ENCODE results near the gene ZNF385B. TPM values are rescaled to one million over a fixed set of nuclear protein-coding genes. Genes with fewer than 3 reads are reported as not detected.
A peak's percentile ranks its signal among the peaks of the same experiment; 100 is the strongest.

Gene ZNF385B
- total RNA-seq, 1 donor, result 1.1 TPM

DNA sequence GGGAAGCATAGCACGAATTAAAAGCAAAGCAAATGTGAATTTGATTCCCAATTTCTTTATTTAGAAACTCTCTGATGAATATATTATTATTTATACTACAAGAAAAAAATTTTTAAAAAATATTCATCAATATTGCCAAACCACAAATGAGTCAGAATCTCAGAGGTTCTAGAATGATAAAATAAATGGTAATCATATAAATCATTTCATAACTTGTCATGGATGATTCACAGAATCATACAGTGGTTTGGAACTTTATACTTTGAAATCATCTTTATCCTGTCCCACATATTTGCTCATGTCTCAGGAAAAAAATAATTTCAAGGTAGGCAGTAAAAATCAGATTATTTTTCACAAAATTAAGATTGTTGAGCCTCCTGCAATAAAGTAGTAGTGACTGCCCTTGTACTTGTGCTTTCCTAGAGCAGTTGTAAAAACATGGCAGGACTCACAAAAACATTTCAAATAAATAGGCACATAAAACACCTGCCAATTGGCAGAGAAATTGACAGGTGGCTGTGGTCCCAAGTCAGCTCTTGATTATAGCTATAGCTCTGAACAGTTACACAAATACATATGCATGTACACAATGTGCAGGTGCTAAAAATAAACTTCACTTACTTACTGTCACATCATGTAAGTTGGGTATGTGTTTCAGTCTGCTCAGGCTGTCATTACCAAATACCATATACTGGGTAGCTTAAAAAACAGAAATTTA, 322.8 kb downstream of the ZNF385B start:
- Histone ChIP-seq H3K79me2 (ENCODE audit: insufficient read depth, low read length) (no peaks in the 10 kb centered on the region), H3K36me3 (ENCODE audit: insufficient read depth, low read length) (no peaks in the 10 kb centered on the region), H3K4me1 (ENCODE audit: insufficient read depth, low read length) (peaks cover 20% of the 10 kb centered on the region), H3K27ac (ENCODE audit: low read depth, low read length) (no peak overlapping the region), H2AFZ (ENCODE audit: low read length) (no peak overlapping the region), H3K4me3 (ENCODE audit: insufficient read depth, low read length) (no peak overlapping the region), H4K20me1 (ENCODE audit: insufficient read depth, low read length) (no peaks in the 10 kb centered on the region), H3K9me3 (ENCODE audit: low read depth, low read length) (no peaks in the 10 kb centered on the region), H3K27me3 (ENCODE audit: insufficient read depth, low read length) (no peaks in the 10 kb centered on the region), H3K4me2 (ENCODE audit: insufficient read depth, low read length) (peak overlapping the region; percentile 7)
- TF ChIP-seq, protein P1, sequence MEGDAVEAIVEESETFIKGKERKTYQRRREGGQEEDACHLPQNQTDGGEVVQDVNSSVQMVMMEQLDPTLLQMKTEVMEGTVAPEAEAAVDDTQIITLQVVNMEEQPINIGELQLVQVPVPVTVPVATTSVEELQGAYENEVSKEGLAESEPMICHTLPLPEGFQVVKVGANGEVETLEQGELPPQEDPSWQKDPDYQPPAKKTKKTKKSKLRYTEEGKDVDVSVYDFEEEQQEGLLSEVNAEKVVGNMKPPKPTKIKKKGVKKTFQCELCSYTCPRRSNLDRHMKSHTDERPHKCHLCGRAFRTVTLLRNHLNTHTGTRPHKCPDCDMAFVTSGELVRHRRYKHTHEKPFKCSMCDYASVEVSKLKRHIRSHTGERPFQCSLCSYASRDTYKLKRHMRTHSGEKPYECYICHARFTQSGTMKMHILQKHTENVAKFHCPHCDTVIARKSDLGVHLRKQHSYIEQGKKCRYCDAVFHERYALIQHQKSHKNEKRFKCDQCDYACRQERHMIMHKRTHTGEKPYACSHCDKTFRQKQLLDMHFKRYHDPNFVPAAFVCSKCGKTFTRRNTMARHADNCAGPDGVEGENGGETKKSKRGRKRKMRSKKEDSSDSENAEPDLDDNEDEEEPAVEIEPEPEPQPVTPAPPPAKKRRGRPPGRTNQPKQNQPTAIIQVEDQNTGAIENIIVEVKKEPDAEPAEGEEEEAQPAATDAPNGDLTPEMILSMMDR (IDR thresholded peaks at IDR 0.05; ENCODE audit: extremely low read depth, low read depth, low read length), result no peak
- no peak for DNase-seq (ENCODE audit: insufficient read length, low spot score, missing footprints)

DNA sequence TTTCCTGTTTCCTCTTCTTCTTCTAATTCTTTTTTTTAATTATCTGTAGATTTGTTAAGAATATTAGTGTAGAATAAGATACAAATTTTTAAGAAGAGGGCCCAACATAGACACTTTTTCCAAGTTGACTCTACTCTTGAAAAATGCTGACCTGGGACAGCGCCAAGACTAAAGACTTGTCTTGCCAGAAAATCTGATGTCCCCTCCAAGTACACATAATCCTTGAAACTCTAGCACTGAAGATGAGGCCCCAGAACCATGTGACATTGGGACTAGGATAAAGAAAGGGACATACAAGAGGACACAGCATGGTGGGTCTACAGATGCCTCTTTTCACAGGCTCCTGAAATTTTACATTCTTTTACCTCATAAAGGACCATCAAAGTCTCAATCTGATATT, 325.2 kb downstream of the ZNF385B start:
- no peaks in the 10 kb centered on the region for H4K20me1 ChIP-seq (ENCODE audit: insufficient read depth, low read length)
- TF ChIP-seq, protein P1 (IDR thresholded peaks at IDR 0.05; ENCODE audit: extremely low read depth, low read depth, low read length), result no peak
- DNase-seq (ENCODE audit: insufficient read length, low spot score, missing footprints), result no peak

DNA sequence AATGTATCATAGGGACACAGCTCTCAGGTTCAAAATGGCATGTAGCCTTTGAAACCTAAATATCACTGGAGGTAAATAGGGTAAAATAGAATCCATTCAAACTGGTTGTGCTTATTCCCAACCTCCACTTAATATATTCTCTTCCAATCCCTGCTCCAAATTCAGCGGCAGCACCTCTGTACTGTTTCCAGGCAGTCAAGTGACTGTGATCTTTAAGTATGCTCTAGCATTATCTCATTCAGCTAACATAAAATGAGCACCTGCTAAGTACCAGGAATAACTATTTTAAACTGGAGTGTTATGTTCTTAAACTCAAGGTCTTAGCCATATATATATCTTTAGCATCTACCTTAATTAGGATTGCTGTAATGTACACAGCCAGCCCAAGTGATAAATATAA, 327.5 kb downstream of the ZNF385B start:
- Histone ChIP-seq H3K4me2 (ENCODE audit: insufficient read depth, low read length) (no peak overlapping the region), H2AFZ (ENCODE audit: low read length) (no peak overlapping the region), H3K79me2 (ENCODE audit: insufficient read depth, low read length) (no peaks in the 10 kb centered on the region), H3K4me3 (ENCODE audit: insufficient read depth, low read length) (no peak overlapping the region), H3K27ac (ENCODE audit: low read depth, low read length) (no peak overlapping the region), H3K36me3 (ENCODE audit: insufficient read depth, low read length) (no peaks in the 10 kb centered on the region), H3K4me1 (ENCODE audit: insufficient read depth, low read length) (peaks cover 15% of the 10 kb centered on the region), H3K9me3 (ENCODE audit: low read depth, low read length) (no peaks in the 10 kb centered on the region), H4K20me1 (ENCODE audit: insufficient read depth, low read length) (no peaks in the 10 kb centered on the region), H3K27me3 (ENCODE audit: insufficient read depth, low read length) (no peaks in the 10 kb centered on the region)
- no peak for DNase-seq (ENCODE audit: insufficient read length, low spot score, missing footprints)
- TF ChIP-seq, protein P1 (IDR thresholded peaks at IDR 0.05; ENCODE audit: extremely low read depth, low read depth, low read length), result no peak

More for the DNA sequence above, 325.2 kb downstream of the ZNF385B start:
- no peaks in the 10 kb centered on the region for H3K36me3 ChIP-seq (ENCODE audit: insufficient read depth, low read length)
- no peak overlapping the region for H3K4me2 ChIP-seq (ENCODE audit: insufficient read depth, low read length)
- peaks cover 16% of the 10 kb centered on the region for H3K4me1 ChIP-seq (ENCODE audit: insufficient read depth, low read length)
- H3K79me2 ChIP-seq (ENCODE audit: insufficient read depth, low read length), result no peaks in the 10 kb centered on the region
- no peaks in the 10 kb centered on the region for H3K27me3 ChIP-seq (ENCODE audit: insufficient read depth, low read length)
- no peak overlapping the region for H2AFZ ChIP-seq (ENCODE audit: low read length)
- H3K4me3 ChIP-seq (ENCODE audit: insufficient read depth, low read length), result no peak overlapping the region
- no peaks in the 10 kb centered on the region for H3K9me3 ChIP-seq (ENCODE audit: low read depth, low read length)
- no peak overlapping the region for H3K27ac ChIP-seq (ENCODE audit: low read depth, low read length)

DNA sequence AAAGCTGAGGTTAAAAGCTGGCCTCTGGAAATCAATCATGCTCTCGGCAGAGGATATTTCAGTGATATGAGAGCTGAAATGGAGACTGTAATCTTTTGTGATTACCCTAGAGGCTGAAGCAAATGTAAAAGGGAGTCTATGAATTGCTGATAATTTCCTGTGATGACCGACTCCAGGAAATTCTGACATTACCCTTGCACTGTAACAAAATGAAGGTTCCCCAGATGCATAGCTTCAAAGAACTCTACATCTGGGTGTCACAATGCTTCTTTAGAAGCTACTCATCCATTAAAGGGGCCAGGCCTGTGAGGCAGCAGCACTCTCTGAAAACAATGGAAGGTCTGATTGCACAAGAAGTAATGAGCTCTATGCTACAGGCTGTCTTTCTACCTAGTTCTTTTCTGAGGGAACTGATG, 328.5 kb downstream of the ZNF385B start:
- H3K36me3 ChIP-seq (ENCODE audit: insufficient read depth, low read length), result no peaks in the 10 kb centered on the region
- H3K4me3 ChIP-seq (ENCODE audit: insufficient read depth, low read length), result no peak overlapping the region
- H3K4me1 ChIP-seq (ENCODE audit: insufficient read depth, low read length), result peaks cover 9% of the 10 kb centered on the region
- no peaks in the 10 kb centered on the region for H3K27me3 ChIP-seq (ENCODE audit: insufficient read depth, low read length)
- TF ChIP-seq, protein P1 (IDR thresholded peaks at IDR 0.05; ENCODE audit: extremely low read depth, low read depth, low read length), result no peak
- no peaks in the 10 kb centered on the region for H3K9me3 ChIP-seq (ENCODE audit: low read depth, low read length)
- no peaks in the 10 kb centered on the region for H3K79me2 ChIP-seq (ENCODE audit: insufficient read depth, low read length)
- H2AFZ ChIP-seq (ENCODE audit: low read length), result peak overlapping the region; percentile 12
- no peak overlapping the region for H3K27ac ChIP-seq (ENCODE audit: low read depth, low read length)
- no peak for DNase-seq (ENCODE audit: insufficient read length, low spot score, missing footprints)
- H3K4me2 ChIP-seq (ENCODE audit: insufficient read depth, low read length), result no peak overlapping the region
- H4K20me1 ChIP-seq (ENCODE audit: insufficient read depth, low read length), result no peaks in the 10 kb centered on the region

All from osteoblast (primary cell).